PC-3 (cell line): ENCODE results near the gene CACNA1C. TPM values are rescaled to one million over a fixed set of nuclear protein-coding genes. Genes with fewer than 3 reads are reported as not detected.

ENCODE experiments used
- ATAC-seq: fragments of 200-7000 bp; cut with Tn5 transposase; 2 replicates; pipeline ENCODE4 v1.9.1; 2020; ENCODE audit warnings: mild to moderate bottlenecking, moderate library complexity
- BruUV-seq: library from RNA; stranded (reverse); fragments of 400-500 nt; replicated peaks from 2 replicates; lab custom pipeline; 2021; lab: Mats Ljungman, UMichigan
- CTCF ChIA-PET: fragments of 300-600 bp; sonication (Branson Sonifier 250); formaldehyde crosslinking; loops from one replicate; lab custom pipeline; 2022; ENCODE audit warnings: antibody characterized with exemption; lab: Charles Lee
- POLR2A ChIA-PET: fragments of 300-600 bp; sonication (Branson Sonifier 250); formaldehyde crosslinking; loops from one replicate; lab custom pipeline; 2022; ENCODE audit warnings: antibody characterized with exemption; ENCODE audit not compliant: unreplicated experiment; lab: Charles Lee
- DNase-seq: peaks from one replicate; pipeline ENCODE4 v3.0.0-alpha.2; 2015
- H2AFZ ChIP-seq: fragments of 300-600 bp; sonication (generic); 2 replicates; pipeline ENCODE4 v1.6.0; 2016; ENCODE audit warnings: antibody characterized with exemption, low read length
- H3F3A ChIP-seq: fragments of 300-600 bp; sonication (generic); one replicate; pipeline ENCODE4 v1.6.0; 2017; ENCODE audit warnings: antibody characterized with exemption, low read length, control low read depth, mild to moderate bottlenecking; ENCODE audit not compliant: unreplicated experiment
- H3K27ac ChIP-seq: fragments of 300-600 bp; sonication (generic); 2 replicates; pipeline ENCODE4 v1.5.1; 2016; ENCODE audit warnings: mild to moderate bottlenecking, low read length
- H3K27me3 ChIP-seq: fragments of 300-600 bp; sonication (generic); 2 replicates; pipeline ENCODE4 v1.6.1; 2016; ENCODE audit warnings: low read length, mixed read lengths
- H3K36me3 ChIP-seq: fragments of 300-600 bp; sonication (generic); 2 replicates; pipeline ENCODE4 v1.6.1; 2016; ENCODE audit warnings: low read depth, mixed run types, low read length, mixed read lengths
- H3K4me1 ChIP-seq: fragments of 300-600 bp; sonication (generic); 2 replicates; pipeline ENCODE4 v1.5.1; 2016; ENCODE audit warnings: low read length; ENCODE audit not compliant: insufficient read depth
- H3K4me2 ChIP-seq: fragments of 300-600 bp; sonication (generic); 2 replicates; pipeline ENCODE4 v1.6.0; 2016; ENCODE audit warnings: low read length
- H3K4me3 ChIP-seq: fragments of 300-600 bp; sonication (generic); 2 replicates; pipeline ENCODE4 v1.5.1; 2016; ENCODE audit warnings: mild to moderate bottlenecking, low read length, mixed read lengths
- H3K79me2 ChIP-seq: fragments of 300-600 bp; sonication (generic); 2 replicates; pipeline ENCODE4 v1.6.1; 2017; ENCODE audit warnings: low read length, mixed read lengths
- H3K9ac ChIP-seq: fragments of 300-600 bp; sonication (generic); 2 replicates; pipeline ENCODE4 v1.6.0; 2016; ENCODE audit warnings: mild to moderate bottlenecking, low read length
- H3K9me2 ChIP-seq: fragments of 300-600 bp; sonication (generic); replicated peaks from 2 replicates; pipeline ENCODE4 v1.6.1; 2016; ENCODE audit warnings: mixed run types, low read length, mixed read lengths
- H3K9me3 ChIP-seq: fragments of 300-600 bp; sonication (generic); 2 replicates; pipeline ENCODE4 v1.6.1; 2016; ENCODE audit warnings: low read length, mixed read lengths
- H4K20me1 ChIP-seq: fragments of 300-600 bp; sonication (generic); 2 replicates; pipeline ENCODE4 v1.6.1; 2016; ENCODE audit warnings: low read length, mixed read lengths
- EZH2 ChIP-seq: fragments of 300-600 bp; sonication (generic); IDR thresholded peaks from one replicate; pipeline ENCODE4 v1.6.1; 2017; ENCODE audit warnings: antibody characterized with exemption, mild to moderate bottlenecking, low read length; ENCODE audit not compliant: unreplicated experiment
- EZH2phosphoT487 ChIP-seq: fragments of 300-600 bp; sonication (generic); IDR thresholded peaks from 2 replicates; pipeline ENCODE4 v1.6.1; 2018; ENCODE audit warnings: mild to moderate bottlenecking, antibody characterized with exemption, low read length, borderline replicate concordance
- intact Hi-C: fragments of 100-400 bp; cut with micrococcal nuclease; formaldehyde crosslinking; loops from 2 replicates; pipeline ENCODE4 v1.9.0; 2023
- total RNA-seq: library from RNA; depleted of rRNA; stranded (reverse); fragments of >200 nt; gene quantifications from 2 replicates; pipeline ENCODE4 v1.2.3, GENCODE V29; 2014
- TF ChIP-seq, protein P1 (sequence below): fragments of 300-600 bp; sonication (generic); conservative IDR thresholded peaks from 2 replicates; pipeline ENCODE4 v1.5.1; 2017; ENCODE audit warnings: antibody characterized with exemption, low read depth, mild to moderate bottlenecking, low read length

Gene CACNA1C
- total RNA-seq, 1 experiment from 2014 or later, result not detected

DNA sequence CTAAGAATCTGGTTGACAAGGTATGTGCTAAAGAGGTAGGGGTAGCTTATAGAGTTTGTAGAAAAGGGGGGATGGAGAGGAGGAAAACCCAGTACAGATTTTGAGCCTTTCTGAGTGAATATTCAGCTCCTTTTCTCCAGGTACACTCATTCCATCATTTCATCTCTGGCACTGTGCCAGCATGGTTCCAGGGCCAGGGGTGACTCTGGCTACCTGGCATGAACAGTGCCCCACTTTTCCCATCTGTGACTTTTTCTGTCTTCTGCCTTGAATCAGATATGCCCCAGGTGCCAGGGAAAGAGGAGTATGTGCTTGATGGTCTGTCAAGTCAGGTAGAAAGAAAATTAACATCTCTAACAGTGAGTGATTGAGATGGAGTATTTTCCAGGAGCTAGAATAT is 175.7 kb downstream of the CACNA1C start:
- Histone ChIP-seq H3K4me3 (no peak overlapping the region), H4K20me1 (no peaks in the 10 kb centered on the region), H3K79me2 (no peaks in the 10 kb centered on the region), H3K27me3 (peaks cover 28% of the 10 kb centered on the region), H3K36me3 (no peaks in the 10 kb centered on the region), H2AFZ (no peak overlapping the region), H3K9me2 (no peaks in the 10 kb centered on the region), H3K27ac (no peak overlapping the region), H3K9me3 (no peaks in the 10 kb centered on the region), H3F3A (no peaks in the 10 kb centered on the region), H3K9ac (no peak overlapping the region), H3K4me1 (peaks cover 3% of the 10 kb centered on the region; the same call in 1 of the 2 replicates), H3K4me2 (no peak overlapping the region)
- intact Hi-C loops, result no loop called here
- TF ChIP-seq, protein P1, sequence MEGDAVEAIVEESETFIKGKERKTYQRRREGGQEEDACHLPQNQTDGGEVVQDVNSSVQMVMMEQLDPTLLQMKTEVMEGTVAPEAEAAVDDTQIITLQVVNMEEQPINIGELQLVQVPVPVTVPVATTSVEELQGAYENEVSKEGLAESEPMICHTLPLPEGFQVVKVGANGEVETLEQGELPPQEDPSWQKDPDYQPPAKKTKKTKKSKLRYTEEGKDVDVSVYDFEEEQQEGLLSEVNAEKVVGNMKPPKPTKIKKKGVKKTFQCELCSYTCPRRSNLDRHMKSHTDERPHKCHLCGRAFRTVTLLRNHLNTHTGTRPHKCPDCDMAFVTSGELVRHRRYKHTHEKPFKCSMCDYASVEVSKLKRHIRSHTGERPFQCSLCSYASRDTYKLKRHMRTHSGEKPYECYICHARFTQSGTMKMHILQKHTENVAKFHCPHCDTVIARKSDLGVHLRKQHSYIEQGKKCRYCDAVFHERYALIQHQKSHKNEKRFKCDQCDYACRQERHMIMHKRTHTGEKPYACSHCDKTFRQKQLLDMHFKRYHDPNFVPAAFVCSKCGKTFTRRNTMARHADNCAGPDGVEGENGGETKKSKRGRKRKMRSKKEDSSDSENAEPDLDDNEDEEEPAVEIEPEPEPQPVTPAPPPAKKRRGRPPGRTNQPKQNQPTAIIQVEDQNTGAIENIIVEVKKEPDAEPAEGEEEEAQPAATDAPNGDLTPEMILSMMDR, result no peak
- no peak for TF ChIP-seq EZH2
- TF ChIP-seq EZH2phosphoT487, result no peak
- ATAC-seq (no peak), DNase-seq (no peak)
- CTCF ChIA-PET, result no interaction called here
- POLR2A ChIA-PET, result no interaction called here
- BruUV-seq, result no TSS peak

DNA sequence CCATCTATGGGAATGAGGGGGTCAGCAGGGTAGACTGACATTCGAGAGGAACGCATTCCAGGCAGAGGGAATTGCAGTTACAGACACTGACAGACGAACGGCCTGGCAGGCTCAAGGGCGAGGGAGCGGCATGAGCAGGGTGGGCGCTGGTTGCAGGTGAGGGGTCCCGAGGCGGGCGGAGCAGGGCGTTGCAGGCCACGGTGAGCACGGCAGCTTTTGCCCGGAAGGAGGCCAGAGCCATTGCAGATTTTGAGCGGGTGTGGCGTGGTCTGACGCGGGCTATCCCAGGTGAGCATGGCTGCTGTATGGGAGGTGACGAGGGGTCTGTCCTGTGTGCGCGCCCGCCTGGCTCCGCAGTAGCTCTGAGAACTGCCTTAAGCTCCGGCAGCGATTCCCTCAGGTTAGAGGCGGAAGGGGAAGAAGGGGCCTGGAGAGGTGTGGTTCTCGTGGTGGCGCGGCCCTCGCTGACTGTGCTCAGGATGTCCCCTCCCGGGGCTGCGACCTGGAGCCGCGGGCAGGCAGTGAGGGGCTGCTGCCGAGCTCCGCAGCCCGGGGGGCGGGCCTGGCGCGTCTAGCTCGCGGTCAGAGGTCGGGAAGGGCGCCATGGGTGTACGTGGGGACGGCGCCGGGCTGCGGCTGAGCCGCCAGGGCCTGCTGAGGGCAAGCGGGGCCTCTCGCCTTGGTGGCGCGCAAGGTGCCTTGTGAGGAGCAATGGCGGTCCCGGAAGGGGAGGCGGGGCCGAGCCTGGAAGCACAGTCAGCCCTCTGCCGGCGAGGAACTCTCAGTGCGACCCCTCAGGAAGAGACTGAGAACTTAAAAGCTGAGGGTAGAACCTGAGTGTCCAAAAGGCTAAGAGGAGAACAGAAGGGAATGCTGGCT is 177.1 kb downstream of the CACNA1C start:
- CTCF ChIA-PET, result interaction anchor here (0.6 kb wide), 1 partner anchor 11 kb away, joined by 4 read pairs; no protein-coding TSS in a partner anchor
- H3K4me3 ChIP-seq, result no peak overlapping the region
- peaks cover 27% of the 10 kb centered on the region for H3K27me3 ChIP-seq
- intact Hi-C loops, result no loop called here
- no peaks in the 10 kb centered on the region for H4K20me1 ChIP-seq
- no peak for TF ChIP-seq EZH2phosphoT487
- no peak for TF ChIP-seq EZH2
- TF ChIP-seq, protein P1, result no peak
- DNase-seq, result no peak
- H3K4me2 ChIP-seq, result no peak overlapping the region
- H3F3A ChIP-seq, result no peaks in the 10 kb centered on the region
- no peak overlapping the region for H2AFZ ChIP-seq
- BruUV-seq, result no TSS peak
- peaks cover 4% of the 10 kb centered on the region; the same call in 1 of the 2 replicates for H3K4me1 ChIP-seq
- ATAC-seq, result no peak
- no peaks in the 10 kb centered on the region for H3K9me2 ChIP-seq
- POLR2A ChIA-PET, result no interaction called here
- no peaks in the 10 kb centered on the region for H3K79me2 ChIP-seq
- H3K9me3 ChIP-seq, result no peaks in the 10 kb centered on the region
- H3K36me3 ChIP-seq, result no peaks in the 10 kb centered on the region
- H3K27ac ChIP-seq, result no peak overlapping the region
- no peak overlapping the region for H3K9ac ChIP-seq

DNA sequence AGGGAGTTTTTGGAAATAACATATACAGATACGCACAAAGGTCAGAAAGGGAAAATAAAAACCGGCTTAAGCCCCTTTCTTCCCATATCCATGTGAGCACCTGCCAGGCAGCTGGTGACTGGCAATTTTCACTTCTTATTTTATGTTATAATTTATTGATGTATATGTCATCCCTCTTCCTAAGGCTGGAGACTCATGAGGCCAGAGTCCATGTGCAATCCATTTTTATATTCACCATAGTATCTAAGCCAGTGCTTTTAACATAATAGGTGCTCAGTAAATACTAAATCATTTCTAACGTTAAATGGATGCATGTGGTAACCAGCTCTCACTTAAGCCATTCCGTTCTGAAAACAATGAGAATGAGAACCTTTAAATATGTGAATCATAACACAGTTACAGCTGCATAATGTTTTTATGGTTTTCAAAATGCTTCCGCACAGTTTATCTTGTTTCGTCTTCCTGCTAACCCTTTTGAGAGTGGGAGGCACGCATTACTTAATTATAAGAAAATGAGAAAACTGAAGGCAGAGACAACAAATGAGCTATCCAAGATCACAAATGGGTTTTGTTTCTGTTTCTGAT is 178.3 kb downstream of the CACNA1C start:
- H3K4me3 ChIP-seq, result no peak overlapping the region

More for the DNA sequence above, 178.3 kb downstream of the CACNA1C start:
- Histone ChIP-seq H3K4me2 (no peak overlapping the region), H3K27ac (no peak overlapping the region), H3K27me3 (peaks cover 18% of the 10 kb centered on the region), H3K9me3 (no peaks in the 10 kb centered on the region), H3K4me1 (peaks cover 4% of the 10 kb centered on the region; the same call in 1 of the 2 replicates), H3K79me2 (no peaks in the 10 kb centered on the region), H3K36me3 (no peaks in the 10 kb centered on the region), H3F3A (no peaks in the 10 kb centered on the region), H3K9me2 (no peaks in the 10 kb centered on the region), H3K9ac (no peak overlapping the region), H2AFZ (no peak overlapping the region), H4K20me1 (no peaks in the 10 kb centered on the region)
- no peak for DNase-seq
- TF ChIP-seq, protein P1, result no peak
- TF ChIP-seq EZH2phosphoT487 (no peak), EZH2 (no peak)
- BruUV-seq, result no TSS peak
- ATAC-seq, result no peak
- intact Hi-C loops, result no loop called here
- POLR2A ChIA-PET, result no interaction called here
- CTCF ChIA-PET, result no interaction called here
